ENCODE results near the gene CDC45.
"Not testable (repeated sequence)": the region's sequence is repeated elsewhere in the genome, so short reads cannot be mapped to it uniquely, and the experiment has no call there.

CDC45 gene

GRCh38 chr22:19479355-19480172 lies at the start of gene CDC45:
Gene CDC45 (plus strand): TSS chr22:19479920. CDS start chr22:19479969, 49 bp downstream.
- DNase-seq: peak; percentile 84

DNA sequence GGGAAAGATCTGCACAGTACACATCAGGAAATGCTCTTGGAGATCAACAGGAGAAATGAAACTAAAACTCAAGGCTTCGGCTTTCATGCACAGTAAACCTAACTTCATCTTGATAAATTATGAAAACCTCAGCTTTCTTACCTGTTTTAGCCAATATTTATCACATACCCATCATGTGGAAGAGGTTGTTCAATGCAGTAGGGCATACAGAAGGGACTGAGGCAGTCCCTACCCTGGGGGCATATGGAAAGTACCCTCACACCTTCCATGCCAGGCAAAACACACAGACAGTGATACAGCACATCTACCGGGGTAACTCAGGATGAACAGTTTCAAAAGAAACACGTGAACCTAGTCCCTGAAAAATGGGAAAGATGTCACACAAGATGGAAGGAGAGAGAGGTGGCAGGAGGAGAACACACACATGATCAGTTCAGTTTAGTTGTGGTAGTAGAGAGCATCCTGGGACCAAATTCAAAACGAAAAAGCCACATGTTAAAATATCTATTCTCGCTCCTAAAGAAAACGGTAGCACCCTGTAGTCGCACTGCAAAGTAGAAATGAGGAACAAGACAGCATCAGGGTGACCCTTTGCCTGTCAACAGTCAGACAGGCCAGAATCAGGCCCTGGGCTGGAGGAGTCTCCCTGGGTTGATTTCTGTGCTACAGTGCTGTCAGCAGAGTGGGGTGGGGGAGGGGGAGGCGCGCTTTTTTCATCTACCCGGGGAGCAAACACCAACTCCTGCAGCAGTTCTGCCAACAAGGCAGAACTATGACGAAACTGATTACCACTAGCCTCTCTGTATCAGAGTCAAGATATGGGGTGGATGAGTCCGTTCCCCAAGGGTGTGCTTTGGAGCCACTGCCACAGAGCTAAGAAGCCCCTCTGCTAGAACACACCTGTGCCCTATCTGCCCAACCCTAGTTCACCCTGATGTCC lies 49.5 kb upstream of the CDC45 start:
- DNase-seq: no peak

DNA sequence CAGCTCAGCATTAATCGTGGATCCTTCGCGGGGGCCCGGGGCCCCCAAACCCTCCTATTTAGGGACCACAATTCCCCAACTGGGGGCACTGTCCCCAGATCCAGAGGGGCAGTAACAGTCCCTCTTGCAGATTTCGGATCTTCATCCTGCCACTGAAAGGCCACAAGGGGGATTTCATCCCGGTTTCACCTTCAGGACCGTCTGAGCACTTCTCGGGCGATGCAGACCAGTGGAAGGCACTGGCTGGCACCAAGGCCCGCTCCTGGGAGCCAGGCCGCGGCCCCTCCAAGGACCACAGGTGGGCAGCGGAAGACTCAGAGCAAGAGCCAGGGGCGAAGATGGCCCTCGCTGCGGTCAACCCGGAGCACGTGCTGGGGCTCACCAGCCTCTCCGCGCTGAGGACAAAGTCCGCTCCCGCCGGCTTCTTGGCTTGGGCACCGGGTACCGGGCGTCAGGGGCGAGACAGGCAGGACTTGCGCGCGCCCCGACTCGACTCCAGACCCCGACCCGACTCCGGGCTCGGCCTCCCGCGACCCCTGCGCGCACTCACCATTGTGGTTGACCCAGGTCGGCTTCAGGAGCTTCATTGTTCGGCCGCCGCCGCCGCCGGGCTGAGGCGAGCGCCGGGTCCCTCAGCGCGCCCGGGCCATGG lies 48.7 kb upstream of the CDC45 start:
- no peak for DNase-seq

DNA sequence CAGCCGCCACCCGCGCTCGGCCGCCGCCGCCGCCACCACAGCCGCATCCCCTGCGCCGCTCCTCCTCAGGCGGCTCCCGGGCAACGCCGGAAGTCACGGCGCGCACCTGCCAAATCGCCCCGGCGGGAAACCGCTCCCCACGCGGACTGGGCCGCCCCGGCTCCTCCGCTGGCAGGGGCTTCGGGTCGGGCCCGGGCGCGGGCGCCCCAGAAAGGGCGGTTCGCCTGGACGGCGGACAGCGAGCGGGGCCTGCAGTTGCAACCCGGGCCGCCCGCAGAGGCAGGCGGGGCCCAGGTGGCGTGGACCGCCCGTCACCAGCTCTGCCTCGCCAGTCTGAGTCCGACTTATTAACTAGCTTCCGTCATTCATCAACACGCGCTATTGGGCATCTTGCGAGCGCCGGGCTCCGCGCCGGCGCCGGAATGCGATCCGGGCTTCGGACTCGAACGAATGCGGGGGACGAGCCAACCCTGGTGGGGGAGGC lies 48.0 kb upstream of the CDC45 start, which contains the start of gene HIRA:
Gene HIRA, minus strand, starts transcription at position 85 of the 484 bp plus-strand sequence. CDS start 257 bp downstream, outside the sequence.
- peak; percentile 17 for DNase-seq

- DNase-seq: peak; percentile 22
These were observed 47.4 kb upstream of the CDC45 start, which contains the start of gene MRPL40 for GRCh38 chr22:19432133-19432851. Gene MRPL40 (plus strand): TSS chr22:19432545. CDS start chr22:19432555, 10 bp downstream.

- DNase-seq: no peak
These were observed 45.3 kb upstream of the CDC45 start for GRCh38 chr22:19434401-19434800.

DNA sequence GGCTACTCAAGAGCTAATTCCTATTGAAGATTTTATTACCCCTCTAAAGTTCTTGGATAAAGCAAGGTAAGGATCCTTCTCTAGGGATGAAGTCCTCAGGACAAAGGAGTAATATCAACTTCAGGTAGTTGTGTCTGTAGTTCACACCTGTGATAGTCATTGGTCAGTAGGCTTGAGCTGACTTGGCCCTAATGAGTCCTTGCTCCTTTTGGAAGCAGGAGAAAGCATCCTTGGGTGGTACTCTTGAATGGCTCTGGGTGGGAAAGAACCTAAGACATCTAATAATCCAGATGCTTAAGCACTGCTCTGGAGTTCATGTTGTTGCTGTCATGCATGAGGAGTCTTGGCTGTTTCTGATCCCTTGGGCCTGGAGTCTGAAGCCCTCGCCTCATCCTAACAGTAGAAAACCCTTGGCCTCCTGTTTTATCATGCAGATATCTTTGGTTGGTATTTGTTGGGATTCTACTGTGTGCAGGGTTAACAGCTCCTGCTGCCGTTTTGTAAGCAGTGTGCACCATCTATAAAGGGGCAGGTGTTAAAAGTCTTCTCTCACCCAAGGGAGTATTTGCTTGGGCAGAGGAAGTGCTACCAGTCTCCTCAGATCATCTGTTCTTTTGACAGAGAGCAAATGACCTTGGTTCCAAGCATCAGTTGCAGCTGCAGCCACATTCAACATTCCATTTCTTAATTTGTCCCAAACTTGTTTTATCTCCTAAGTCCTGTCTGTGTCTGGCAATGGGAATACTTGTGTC lies 44.7 kb upstream of the CDC45 start:
- DNase-seq: no peak

- DNase-seq: not testable (repeated sequence)
These were observed 43.1 kb upstream of the CDC45 start for GRCh38 chr22:19436444-19437161.

DNA sequence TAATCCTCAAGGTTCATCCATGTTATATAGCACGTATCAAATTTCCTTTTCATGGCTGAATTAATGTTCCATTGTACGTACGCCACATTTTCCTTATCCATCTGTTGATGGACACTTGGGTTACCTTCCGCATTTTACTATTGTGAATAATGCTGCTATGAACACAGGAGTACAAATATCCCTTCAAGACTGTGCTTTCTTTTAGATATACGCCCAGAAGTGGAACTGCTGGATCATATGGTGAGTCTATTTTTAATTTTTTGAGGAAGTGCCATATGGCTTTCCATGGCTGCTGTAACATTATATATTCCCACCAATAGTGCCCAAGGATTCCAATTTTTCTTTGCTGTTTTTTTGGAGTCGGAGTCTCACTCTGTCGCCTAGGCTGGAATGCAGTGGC lies 41.4 kb upstream of the CDC45 start:
- DNase-seq: no peak

DNA sequence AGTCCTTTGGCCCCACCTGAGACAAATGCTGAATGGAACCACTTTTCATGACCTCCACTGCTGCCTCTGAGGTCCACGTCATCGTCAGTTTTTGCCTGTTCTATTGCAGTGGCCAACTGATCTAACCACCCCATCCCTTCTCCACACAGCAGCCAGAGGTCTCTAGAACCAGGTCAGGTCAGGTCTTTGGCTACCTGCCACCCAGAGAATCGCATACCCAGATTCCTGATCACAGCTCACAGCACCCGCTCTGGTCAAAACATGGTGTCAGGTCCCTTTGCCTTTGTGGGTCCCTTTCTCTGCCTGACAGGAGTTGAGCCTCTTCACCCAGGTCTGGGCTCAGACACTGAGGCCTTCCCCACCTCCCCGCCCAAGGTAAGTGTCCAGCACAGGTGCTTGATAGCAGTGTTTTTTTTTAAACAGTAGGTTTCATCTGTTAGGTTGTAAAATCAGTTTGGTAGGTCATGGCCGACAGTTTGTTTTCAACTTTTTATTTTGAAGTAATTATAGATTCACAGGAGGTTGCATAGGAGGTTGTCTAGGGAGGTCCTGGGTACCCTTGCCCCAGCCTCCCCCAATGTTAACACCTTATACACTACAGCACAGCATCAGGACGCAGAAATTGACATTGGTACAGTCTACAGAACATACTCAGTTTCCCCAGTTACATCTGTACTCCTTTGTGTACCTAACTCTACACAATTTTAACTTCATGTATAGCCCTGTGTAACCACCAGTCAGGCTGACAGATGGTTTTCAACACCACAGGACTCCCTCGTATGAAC lies 39.1 kb upstream of the CDC45 start:
- no peak for DNase-seq

DNA sequence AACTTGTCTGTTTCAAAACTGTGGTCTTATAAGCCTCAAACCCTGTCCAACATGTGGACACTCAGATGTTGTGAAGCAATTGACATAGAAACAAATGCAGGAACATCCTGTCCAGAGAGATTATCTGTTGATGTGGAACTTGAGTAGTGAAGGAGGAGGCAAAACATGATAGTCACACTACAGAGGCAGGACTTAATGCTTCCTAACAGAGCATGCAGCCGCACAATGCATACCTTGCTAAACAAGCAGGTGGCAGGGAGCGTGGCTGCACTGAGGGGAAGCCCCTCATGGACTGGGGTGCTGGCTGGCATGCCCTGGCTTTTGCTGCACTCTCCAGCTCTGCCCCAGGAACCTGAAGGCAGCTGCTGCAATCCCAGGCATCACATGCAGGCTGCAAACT lies 37.6 kb upstream of the CDC45 start:
- no peak for DNase-seq

GRCh38 chr22:19443544-19444211 lies 36.0 kb upstream of the CDC45 start:
- DNase-seq: no peak

- DNase-seq: not testable (repeated sequence)
These were observed 34.3 kb upstream of the CDC45 start for GRCh38 chr22:19445279-19445982.

DNA sequence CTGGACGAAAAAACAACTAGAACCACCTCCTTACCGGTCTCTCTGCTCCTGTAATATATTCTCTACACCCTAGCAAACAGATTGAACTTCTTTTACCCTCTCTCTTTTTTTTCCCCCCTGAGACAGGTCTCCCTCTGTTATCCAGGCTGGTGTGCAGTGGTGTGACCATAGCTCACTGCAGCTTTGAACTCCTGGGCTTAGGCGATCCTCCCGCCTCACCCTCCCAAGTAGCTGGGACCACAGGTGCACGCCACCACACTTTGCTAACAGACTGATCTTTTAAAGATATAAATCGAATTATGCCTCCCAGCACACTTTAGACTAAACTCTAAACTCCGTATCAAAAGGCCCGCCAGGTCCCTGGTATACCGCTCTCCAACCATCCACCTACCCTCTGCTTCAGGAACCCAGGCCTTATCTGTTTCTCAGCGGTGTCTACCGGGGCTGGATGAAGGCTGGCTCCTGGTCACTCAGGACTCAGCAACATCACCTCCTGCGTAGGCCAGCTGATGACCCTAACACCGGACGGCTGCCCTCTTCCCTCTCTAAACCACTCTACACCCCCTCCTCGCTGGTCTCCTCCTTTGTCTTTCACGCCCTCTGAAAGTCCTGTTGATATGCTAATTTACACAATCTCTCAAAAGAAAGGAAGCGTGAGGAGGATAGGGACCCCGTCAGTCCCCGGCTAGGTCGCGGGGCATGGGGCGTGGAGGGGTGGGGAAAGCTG lies 33.0 kb upstream of the CDC45 start:
- no peak for DNase-seq

- DNase-seq: peak; percentile 41
These were observed 32.2 kb upstream of the CDC45 start, which contains the start of gene C22orf39 for GRCh38 chr22:19447330-19448075. Gene C22orf39 (minus strand): TSS chr22:19447711. CDS start chr22:19447688, 23 bp downstream.

DNA sequence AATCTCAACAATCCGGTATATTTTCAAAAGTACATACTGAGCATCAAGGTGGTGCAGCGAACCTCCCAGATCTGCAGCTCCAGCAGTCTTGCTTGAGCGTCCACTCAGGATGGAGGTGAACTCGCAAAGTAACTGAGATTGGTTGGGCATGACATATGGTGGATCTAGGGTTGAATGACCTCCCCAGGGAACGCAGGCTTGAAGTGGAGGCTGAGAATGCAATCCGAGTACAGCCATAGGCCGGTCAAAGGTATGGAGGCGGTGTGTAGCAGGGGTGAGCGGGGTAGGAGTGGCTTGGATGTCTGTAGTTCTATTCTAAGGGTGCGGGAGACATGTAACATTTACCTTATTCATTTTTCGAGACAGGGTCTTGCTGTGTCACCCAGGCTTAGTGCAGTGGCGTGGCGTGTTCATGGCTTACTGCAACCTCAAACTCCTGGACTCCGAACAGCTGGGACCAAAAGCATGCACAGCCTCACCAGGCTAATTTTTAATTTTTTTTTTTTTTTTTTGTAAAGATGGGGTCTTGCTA lies 31.6 kb upstream of the CDC45 start:
- no peak for DNase-seq
